HepG2 (cell line): ENCODE measurements around the gene LDB2. TPM values are rescaled to one million over a fixed set of nuclear protein-coding genes. Genes with fewer than 3 reads are reported as not detected.

Source experiments
- ATAC-seq: fragments of 200-7000 bp; cut with Tn5 transposase; 3 replicates; pipeline ENCODE4 v1.9.1; 2020; ENCODE audit warnings: mild to moderate bottlenecking, moderate library complexity
- BruUV-seq: library from RNA; stranded (reverse); fragments of 400-500 nt; replicated peaks from 2 replicates; lab custom pipeline; 2021; lab: Mats Ljungman, UMichigan
- CTCF ChIA-PET: fragments of 300-600 bp; formaldehyde crosslinking; extraction: SDS; loops from one replicate; lab custom pipeline; 2021; ENCODE audit warnings: low total read pairs, inconsistent platforms, low intra/inter-chr PET ratio; lab: Yijun Ruan, JAX
- POLR2A ChIA-PET: fragments of 350-600 bp; sonication (Branson Sonifier 250); formaldehyde crosslinking; loops from one replicate; lab custom pipeline; 2020; ENCODE audit warnings: antibody characterized with exemption, inconsistent platforms; lab: Yijun Ruan, JAX
- DNase-seq: peaks from one replicate; pipeline ENCODE4 v3.0.0-alpha.2; 2015; ENCODE audit warnings: low spot score
- FAIRE-seq: peaks from 3 replicates; lab custom pipeline; 2011; peaks lifted over from hg19 to GRCh38; lab: Jason Lieb, UNC
- H2AFZ ChIP-seq: one replicate; pipeline ENCODE4 v1.6.1; 2011; ENCODE audit warnings: low read length, inconsistent platforms
- H3K27ac ChIP-seq: fragments of 300-600 bp; 3 replicates; pipeline ENCODE4 v1.8.0; 2011; ENCODE audit warnings: mixed run types, mild to moderate bottlenecking, mixed read lengths, low read length, inconsistent platforms; ENCODE audit not compliant: insufficient read depth; ENCODE audit errors: extremely low read length
- H3K27me3 ChIP-seq, 2 experiments: fragments of 200-600 bp in 1 of 2; 2 replicates in 1 of 2; 3 replicates in 1 of 2; pipeline versions ENCODE4 v1.6.0 to v1.8.0; 2011; ENCODE audit warnings: low read length in 2 of 2, mild to moderate bottlenecking in 2 of 2, moderate library complexity in 2 of 2, inconsistent platforms in 1 of 2; ENCODE audit not compliant: insufficient read depth in 2 of 2, control insufficient read depth in 1 of 2
- H3K36me3 ChIP-seq, 2 experiments: fragments of 200-600 bp in 1 of 2; replicated peaks in 1 of 2; 2 replicates in 1 of 2; 3 replicates in 1 of 2; pipeline versions ENCODE4 v1.5.1 to v1.8.0; 2011; ENCODE audit warnings: low read length in 2 of 2, inconsistent platforms in 1 of 2; ENCODE audit not compliant: insufficient read depth in 2 of 2, control insufficient read depth in 1 of 2
- H3K4me1 ChIP-seq: 2 replicates; pipeline ENCODE4 v1.5.1; 2012; ENCODE audit warnings: low read length, inconsistent platforms; ENCODE audit not compliant: insufficient read depth
- H3K4me2 ChIP-seq: 2 replicates; pipeline ENCODE4 v1.6.0; 2011; ENCODE audit warnings: low read depth, low read length, inconsistent platforms
- H3K4me3 ChIP-seq, 3 experiments: fragments of 200-600 bp in 1 of 3; sonication (generic), shearing (Covaris generic) in 1 of 3; replicated peaks in 1 of 3; 2 replicates each; pipeline ENCODE4 v1.5.1; 2011 to 2016; ENCODE audit warnings: low read length in 3 of 3, inconsistent platforms in 2 of 3, low read depth in 2 of 3, mild to moderate bottlenecking in 2 of 3, control low read depth in 1 of 3, mixed read lengths in 1 of 3; ENCODE audit not compliant: insufficient read depth in 1 of 3
- H3K79me2 ChIP-seq: one replicate; pipeline ENCODE4 v1.6.1; 2011; ENCODE audit warnings: low read length, inconsistent platforms; ENCODE audit not compliant: insufficient read depth
- H3K9ac ChIP-seq: 2 replicates; pipeline ENCODE4 v1.6.0; 2011; ENCODE audit warnings: mild to moderate bottlenecking, low read depth, low read length, inconsistent platforms; ENCODE audit not compliant: insufficient read depth
- H3K9me3 ChIP-seq: 2 replicates; pipeline ENCODE4 v1.5.1; 2012; ENCODE audit warnings: mild to moderate bottlenecking, low read length
- H4K20me1 ChIP-seq: 2 replicates; pipeline ENCODE4 v1.6.0; 2011; ENCODE audit warnings: inconsistent platforms, mild to moderate bottlenecking, low read length, moderate library complexity; ENCODE audit not compliant: insufficient read depth
- CENPT ChIP-seq: sonication (generic); formaldehyde crosslinking; IDR thresholded peaks from 2 replicates; pipeline ENCODE4 v1.8.0; 2022; ENCODE audit warnings: low read depth, mild to moderate bottlenecking, moderate library complexity, missing genetic modification reagents
- HNRNPUL1 ChIP-seq: fragments of 200-400 bp; formaldehyde crosslinking; IDR thresholded peaks from 2 replicates; pipeline ENCODE4 v1.6.1; 2017; ENCODE audit warnings: low read depth, mild to moderate bottlenecking, low read length, moderate library complexity
- KMT2B ChIP-seq: IDR thresholded peaks from 2 replicates; pipeline ENCODE4 v1.6.1; 2016; ENCODE audit warnings: missing genetic modification reagents, missing compliant biosample characterization
- NCOR1 ChIP-seq: fragments of 200-600 bp; sonication (generic); IDR thresholded peaks from 2 replicates; pipeline ENCODE4 v1.7.0; 2017; ENCODE audit warnings: antibody characterized with exemption, low read length, borderline replicate concordance
- NFATC3 ChIP-seq: sonication (generic); formaldehyde crosslinking; IDR thresholded peaks from 2 replicates; pipeline ENCODE4 v1.5.1; 2020; ENCODE audit warnings: mild to moderate bottlenecking, missing genetic modification reagents
- NR3C1 ChIP-seq: sonication (generic); formaldehyde crosslinking; IDR thresholded peaks from 2 replicates; pipeline ENCODE4 v1.4.0; 2020; ENCODE audit warnings: missing genetic modification reagents
- PRPF4 ChIP-seq: fragments of 200-400 bp; formaldehyde crosslinking; IDR thresholded peaks from 2 replicates; pipeline ENCODE4 v1.6.1; 2016; ENCODE audit warnings: low read length, low read depth; ENCODE audit not compliant: poor library complexity, severe bottlenecking
- SP1 ChIP-seq, 2 experiments: fragments of 450-650 bp in 1 of 2; sonication (generic) in 1 of 2; formaldehyde crosslinking in 1 of 2; IDR thresholded peaks; 2 replicates each; pipeline versions ENCODE4 v1.4.0 to v1.6.1; 2016 to 2020; ENCODE audit warnings: missing genetic modification reagents in 1 of 2
- SRSF1 ChIP-seq: fragments of 200-400 bp; formaldehyde crosslinking; optimal IDR thresholded peaks from 2 replicates; pipeline ENCODE3; 2017; ENCODE audit warnings: mild to moderate bottlenecking, low read depth, low read length, moderate library complexity
- TARDBP ChIP-seq: sonication (generic); formaldehyde crosslinking; IDR thresholded peaks from 2 replicates; pipeline ENCODE4 v1.8.0; 2022; ENCODE audit warnings: mild to moderate bottlenecking, missing genetic modification reagents
- ZNF224 ChIP-seq: sonication (generic); formaldehyde crosslinking; IDR thresholded peaks from 2 replicates; pipeline ENCODE4 v1.5.0; 2020; ENCODE audit warnings: mild to moderate bottlenecking, missing genetic modification reagents
- ZSCAN20 ChIP-seq: sonication (generic); formaldehyde crosslinking; IDR thresholded peaks from 2 replicates; pipeline ENCODE4 v1.4.0; 2020; ENCODE audit warnings: missing genetic modification reagents, mild to moderate bottlenecking, borderline replicate concordance
- WGBS: methylation state at CpG from one replicate; pipeline ENCODE4 v1.1.6; 2017; ENCODE audit warnings: low lambda C conversion rate; 5-methylcytosine and 5-hydroxymethylcytosine counted together
- in situ Hi-C: cut with HindIII; loops from 2 replicates; pipeline ENCODE4 v1.10.0; 2017; ENCODE audit warnings: low pct_unique_long_range_greater_than_20kb; ENCODE audit not compliant: extremely low pct_ligation_motif_present
- intact Hi-C: fragments of 100-400 bp; cut with micrococcal nuclease; formaldehyde crosslinking; loops from one replicate; pipeline ENCODE4 v1.10.0; 2022; ENCODE audit not compliant: unreplicated experiment
- polyA plus RNA-seq, 8 experiments: library from polyadenylated mRNA; depleted of rRNA in 3 of 8; stranded (reverse) in 7 of 8; unstranded in 1 of 8; fragments of >200 nt; fragmentation: Illumina TruSeq in 4 of 8; extraction: Trizol in 4 of 8; gene quantifications; 2 replicates each; pipeline versions ENCODE4 v1.2.1 to v1.2.3, GENCODE V29; 2011 to 2016; ENCODE audit warnings: low read depth in 4 of 8, missing spikeins in 1 of 8, mixed read lengths in 1 of 8; ENCODE audit not compliant: insufficient read depth in 1 of 8
- total RNA-seq, 5 experiments: library from RNA; depleted of rRNA; stranded (reverse); fragments of >200 nt; fragmentation: Illumina TruSeq; extraction: Trizol; gene quantifications; 2 replicates each; pipeline ENCODE4 v1.2.3, GENCODE V29; 2016; ENCODE audit warnings: low read depth in 1 of 5
- TF ChIP-seq, protein P1 (sequence below): sonication (generic); formaldehyde crosslinking; IDR thresholded peaks from 2 replicates; pipeline ENCODE4 v1.4.0; 2020; ENCODE audit warnings: mild to moderate bottlenecking, missing genetic modification reagents
- TF ChIP-seq, protein P2 (sequence below): IDR thresholded peaks from 2 replicates; pipeline ENCODE4 v1.6.1; 2016; ENCODE audit warnings: missing compliant biosample characterization, missing genetic modification reagents, borderline replicate concordance
- TF ChIP-seq, protein P3 (sequence below): sonication (generic); formaldehyde crosslinking; IDR thresholded peaks from 2 replicates; pipeline ENCODE4 v1.4.0; 2020; ENCODE audit warnings: missing genetic modification reagents; ENCODE audit errors: not compliant biosample characterization
- TF ChIP-seq, protein P4 (sequence below): sonication (generic); formaldehyde crosslinking; IDR thresholded peaks from 2 replicates; pipeline ENCODE4 v1.5.0; 2020; ENCODE audit warnings: missing genetic modification reagents, mild to moderate bottlenecking, borderline replicate concordance

The LDB2 gene
- total and polyA plus RNA-seq, 2 of the 13 experiments (the other 11 are each of a cell fraction or from before 2014, with no cell fraction given) = not detected

DNA sequence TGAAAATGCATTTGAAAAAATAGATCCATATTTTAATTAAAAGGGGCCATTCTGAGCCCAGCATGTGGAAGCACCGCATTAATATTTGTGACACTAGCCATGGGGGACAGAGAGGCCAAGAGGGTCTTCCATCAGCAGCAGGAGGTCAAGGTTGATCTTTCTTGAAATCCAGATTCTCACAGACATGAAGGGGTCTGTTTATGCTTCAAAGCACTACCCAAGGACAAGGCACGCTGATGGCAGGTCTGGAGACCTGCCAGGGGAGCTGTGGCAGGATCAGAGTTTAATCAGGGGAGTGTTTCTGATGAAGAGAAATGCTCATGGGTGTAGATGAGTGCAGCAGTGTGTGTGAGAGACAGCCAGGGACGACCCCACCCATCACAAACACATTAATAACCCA is 243.3 kb downstream of the LDB2 start:
- TF ChIP-seq NR3C1 (CRISPR knock-in tag) (no peak), ZNF224 (CRISPR knock-in tag) (no peak)
- TF ChIP-seq, protein P1, sequence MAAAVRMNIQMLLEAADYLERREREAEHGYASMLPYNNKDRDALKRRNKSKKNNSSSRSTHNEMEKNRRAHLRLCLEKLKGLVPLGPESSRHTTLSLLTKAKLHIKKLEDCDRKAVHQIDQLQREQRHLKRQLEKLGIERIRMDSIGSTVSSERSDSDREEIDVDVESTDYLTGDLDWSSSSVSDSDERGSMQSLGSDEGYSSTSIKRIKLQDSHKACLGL = no peak
- TF ChIP-seq, all 625 proteins: peak for 0
- no peak for FAIRE-seq

DNA sequence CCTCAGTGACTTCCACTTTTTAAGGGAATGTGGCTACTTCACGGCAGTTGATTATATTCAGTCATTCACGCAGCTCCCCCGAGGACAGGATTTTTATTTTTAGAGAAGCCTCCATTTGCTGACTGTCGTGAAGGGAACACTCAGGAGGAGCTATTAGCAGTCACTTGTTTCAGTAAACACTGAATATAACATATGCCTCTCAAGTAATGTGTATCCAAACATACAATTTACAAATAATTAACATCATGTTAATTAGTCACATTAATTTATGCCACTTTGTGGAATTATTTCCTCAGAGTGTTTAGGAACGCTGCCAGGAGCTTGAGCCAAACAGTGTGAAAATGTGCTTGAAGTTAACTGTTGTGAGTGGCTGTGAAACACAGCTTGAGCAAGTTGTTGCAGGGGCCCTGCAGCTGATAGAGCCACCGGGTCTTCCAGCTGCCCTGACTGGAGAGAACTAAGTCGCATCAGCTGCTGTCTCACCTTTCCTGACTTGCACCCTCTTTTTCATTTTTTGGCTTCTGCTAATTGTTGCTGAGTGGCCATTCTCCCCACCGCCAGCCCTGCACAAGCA is 245.6 kb downstream of the LDB2 start:
- H3K4me3 ChIP-seq = no peak overlapping the region
- H3K9ac ChIP-seq = no peak overlapping the region
- H3K4me1 ChIP-seq = no peaks in the 10 kb centered on the region
- no peaks in the 10 kb centered on the region for H3K36me3 ChIP-seq
- CTCF ChIA-PET = no interaction called here
- in situ Hi-C loops = no loop called here
- ATAC-seq = no peak
- POLR2A ChIA-PET = no interaction called here
- DNase-seq = no peak
- H3K9me3 ChIP-seq = no peaks in the 10 kb centered on the region
- no peaks in the 10 kb centered on the region for H4K20me1 ChIP-seq
- H3K4me2 ChIP-seq = no peak overlapping the region
- intact Hi-C loops = no loop called here
- no peak for FAIRE-seq
- H3K27me3 ChIP-seq = peaks cover 0 to 26% of the 10 kb centered on the region in 2 experiments; a peak in 1 of 5 replicates
- WGBS = 1% methylated on average over 8 of the region's 8 CpGs
- no peak overlapping the region for H3K27ac ChIP-seq
- no TSS peak for BruUV-seq
- H2AFZ ChIP-seq = no peak overlapping the region
- no peaks in the 10 kb centered on the region for H3K79me2 ChIP-seq
- TF ChIP-seq ZSCAN20 (CRISPR knock-in tag) = no peak
- no peak for TF ChIP-seq CENPT (CRISPR knock-in tag)
- no peak for TF ChIP-seq SRSF1
- TF ChIP-seq HNRNPUL1 = no peak
- no peak for TF ChIP-seq TARDBP (CRISPR knock-in tag)
- TF ChIP-seq, protein P2, sequence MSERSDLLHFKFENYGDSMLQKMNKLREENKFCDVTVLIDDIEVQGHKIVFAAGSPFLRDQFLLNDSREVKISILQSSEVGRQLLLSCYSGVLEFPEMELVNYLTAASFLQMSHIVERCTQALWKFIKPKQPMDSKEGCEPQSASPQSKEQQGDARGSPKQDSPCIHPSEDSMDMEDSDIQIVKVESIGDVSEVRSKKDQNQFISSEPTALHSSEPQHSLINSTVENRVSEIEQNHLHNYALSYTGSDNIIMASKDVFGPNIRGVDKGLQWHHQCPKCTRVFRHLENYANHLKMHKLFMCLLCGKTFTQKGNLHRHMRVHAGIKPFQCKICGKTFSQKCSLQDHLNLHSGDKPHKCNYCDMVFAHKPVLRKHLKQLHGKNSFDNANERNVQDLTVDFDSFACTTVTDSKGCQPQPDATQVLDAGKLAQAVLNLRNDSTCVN = no peak
- no peak for TF ChIP-seq NCOR1
- TF ChIP-seq, protein P3, sequence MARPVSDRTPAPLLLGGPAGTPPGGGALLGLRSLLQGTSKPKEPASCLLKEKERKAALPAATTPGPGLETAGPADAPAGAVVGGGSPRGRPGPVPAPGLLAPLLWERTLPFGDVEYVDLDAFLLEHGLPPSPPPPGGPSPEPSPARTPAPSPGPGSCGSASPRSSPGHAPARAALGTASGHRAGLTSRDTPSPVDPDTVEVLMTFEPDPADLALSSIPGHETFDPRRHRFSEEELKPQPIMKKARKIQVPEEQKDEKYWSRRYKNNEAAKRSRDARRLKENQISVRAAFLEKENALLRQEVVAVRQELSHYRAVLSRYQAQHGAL (CRISPR knock-in tag) = no peak
- TF ChIP-seq, protein P4, sequence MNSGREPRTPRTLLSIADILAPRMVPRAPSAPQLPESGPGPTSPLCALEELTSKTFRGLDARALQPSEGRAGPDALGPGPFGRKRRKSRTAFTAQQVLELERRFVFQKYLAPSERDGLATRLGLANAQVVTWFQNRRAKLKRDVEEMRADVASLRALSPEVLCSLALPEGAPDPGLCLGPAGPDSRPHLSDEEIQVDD (CRISPR knock-in tag) = no peak
- no peak for TF ChIP-seq NFATC3
- no peak for TF ChIP-seq KMT2B (CRISPR knock-in tag)
- no peak for TF ChIP-seq PRPF4
- no peak for TF ChIP-seq SP1 (IDR thresholded peaks at IDR 0.05)
- no peak for TF ChIP-seq SP1 (CRISPR knock-in tag; IDR thresholded peaks at IDR 0.05)

More for the DNA sequence above, 243.3 kb downstream of the LDB2 start:
- Histone ChIP-seq H3K36me3 (no peaks in the 10 kb centered on the region), H3K79me2 (no peaks in the 10 kb centered on the region), H3K4me3 (no peak overlapping the region), H2AFZ (no peak overlapping the region), H3K4me1 (no peaks in the 10 kb centered on the region), H3K9ac (no peak overlapping the region), H3K9me3 (no peaks in the 10 kb centered on the region), H4K20me1 (no peaks in the 10 kb centered on the region), H3K4me2 (no peak overlapping the region), H3K27me3 (peaks cover 0 to 26% of the 10 kb centered on the region in 2 experiments; a peak in 2 of 5 replicates), H3K27ac (no peak overlapping the region)
- ATAC-seq (no peak), DNase-seq (no peak)
- intact Hi-C loops = no loop called here
- BruUV-seq = no TSS peak
- in situ Hi-C loops = no loop called here
- POLR2A ChIA-PET = no interaction called here
- CTCF ChIA-PET = no interaction called here
- 0% methylated on average over 3 of the region's 3 CpGs for whole genome bisulfite sequencing
